Measurements from ENCODE around the gene DACH2. TPM values are rescaled to one million over a fixed set of nuclear protein-coding genes. Genes with fewer than 3 reads are reported as not detected.

The DACH2 gene
- total RNA-seq, 1 experiment from 2014 or later: 1.0 TPM

GRCh38 chrX:86322913-86323312 is 174.7 kb downstream of the DACH2 start:
- no peak for DNase-seq
- Histone ChIP-seq H3K79me1 (ENCODE audit: insufficient read depth, low read depth, low read length, poor library complexity, severe bottlenecking) (no peaks in the 10 kb centered on the region), H3K9ac (ENCODE audit: extremely low read depth, insufficient read length, low read length) (no peak overlapping the region), H4K91ac (ENCODE audit: insufficient read length, low read depth, low read length) (no peak overlapping the region), H3K56ac (ENCODE audit: insufficient read length, low read depth, low read length) (no peak overlapping the region), H2BK5ac (ENCODE audit: insufficient read length, low read length) (no peak overlapping the region), H4K20me1 (ENCODE audit: control insufficient read depth, insufficient read depth, insufficient read length) (no peaks in the 10 kb centered on the region), H3K14ac (ENCODE audit: insufficient read depth, low read length) (no peak overlapping the region), H4K8ac (replicated peaks; ENCODE audit: insufficient read length, low read depth, low read length) (no peak overlapping the region), H2AFZ (ENCODE audit: low read length) (no peak overlapping the region), H2BK120ac (ENCODE audit: low read depth, low read length, poor library complexity, severe bottlenecking) (no peak overlapping the region), H3K4me1 (ENCODE audit: insufficient read depth, low read length) (no peaks in the 10 kb centered on the region), H3T11ph (ENCODE audit: low read length) (no peak overlapping the region), H2BK12ac (ENCODE audit: insufficient read length, low read depth, low read length) (no peak overlapping the region), H3K9me3 (ENCODE audit: control insufficient read depth, low read depth, low read length) (peaks cover 43% of the 10 kb centered on the region), H2BK20ac (ENCODE audit: low read depth, low read length, poor library complexity, severe bottlenecking) (no peak overlapping the region), H3K27ac (ENCODE audit: insufficient read length, low read depth, low read length) (no peak overlapping the region), H3K79me2 (ENCODE audit: insufficient read depth, low read length) (no peaks in the 10 kb centered on the region), H3K23me2 (ENCODE audit: insufficient read length, low read depth, low read length, poor library complexity, severe bottlenecking) (no peaks in the 10 kb centered on the region), H3K18ac (ENCODE audit: insufficient read length, low read depth, low read length) (no peak overlapping the region), H3K27me3 (ENCODE audit: insufficient read depth, low read length) (peaks cover 2% of the 10 kb centered on the region; the same call in 1 of the 2 replicates), H2BK15ac (ENCODE audit: low read depth, low read length) (no peak overlapping the region), H4K5ac (ENCODE audit: insufficient read length, low read depth, low read length) (no peak overlapping the region), H3K23ac (ENCODE audit: insufficient read length, low read depth, low read length) (no peak overlapping the region), H3K4ac (ENCODE audit: low read depth, low read length) (no peak overlapping the region), H3K4me2 (ENCODE audit: insufficient read depth, insufficient read length, low read length) (no peak overlapping the region), H2AK5ac (ENCODE audit: insufficient read length, low read length) (no peak overlapping the region)
- Mint-ChIP-seq H3K27ac (no peak overlapping the region), H3K9me3 (peaks cover 40 to 73% of the 10 kb centered on the region in 2 experiments), H3K36me3 (ENCODE audit: insufficient read depth in 1 of 3, low read depth in 3 of 3) (peaks cover 24 to 38% (median 24%) of the 10 kb centered on the region in 3 experiments), H3K4me3 (no peak overlapping the region), H3K4me1 (no peaks in the 10 kb centered on the region), H3K27me3 (ENCODE audit: low read depth) (no peaks in the 10 kb centered on the region)
- peak; percentile 16; the same call in 1 of the 3 replicates for TF ChIP-seq CTCF (conservative IDR thresholded peaks at IDR 0.05)
- no CpG with 5 or more reads among the region's 3 CpGs for WGBS (ENCODE audit: extremely low coverage, insufficient read length, low lambda C conversion rate)
